ENCODE measurements around the gene NUAK1. TPM values are rescaled to one million over a fixed set of nuclear protein-coding genes. Genes with fewer than 3 reads are reported as not detected.
"Not testable (repeated sequence)": the region's sequence is repeated elsewhere in the genome, so short reads cannot be mapped to it uniquely, and the experiment has no call there.

Gene NUAK1
- total RNA-seq, 1 experiment from 2014 or later: 7.4 TPM

GRCh38 chr12:106141920-106142319 is 3.2 kb upstream of the NUAK1 start:
- H3K79me2 ChIP-seq (ENCODE audit: insufficient read depth, low read length); H2AFZ ChIP-seq (ENCODE audit: low read depth, low read length, poor library complexity, severe bottlenecking); H3K4me2 ChIP-seq (ENCODE audit: low read length); DNase-seq (ENCODE audit: low read depth, low spot score); POLR2A ChIA-PET; H3K36me3 ChIP-seq (ENCODE audit: control insufficient read depth in 1 of 2, insufficient read depth in 2 of 2, low read length in 2 of 2); H4K20me1 ChIP-seq (ENCODE audit: insufficient read depth); H3K4me3 ChIP-seq (replicated peaks in 1 of 2; ENCODE audit: low read depth in 1 of 2, low read length in 2 of 2); H3K9ac ChIP-seq (ENCODE audit: low read length); CTCF ChIA-PET; intact Hi-C loops (cut with micrococcal nuclease); H3K9me3 ChIP-seq (ENCODE audit: control insufficient read depth in 1 of 2, insufficient read depth in 1 of 2, low read depth in 1 of 2, low read length in 2 of 2); BruUV-seq (replicated peaks); H3K27me3 ChIP-seq (ENCODE audit: insufficient read depth, low read length); H3K9me2 ChIP-seq (ENCODE audit: insufficient read depth); ATAC-seq; H3K27ac ChIP-seq (ENCODE audit: low read depth, low read length): not testable (repeated sequence)
- H3K4me1 ChIP-seq (ENCODE audit: control insufficient read depth in 1 of 2, insufficient read depth in 2 of 2, low read length in 2 of 2): peaks cover 18 to 25% of the 10 kb centered on the region in 2 experiments
- RAD21 ChIA-PET (ENCODE audit: low non-redundant PET in 1 of 2, low total read pairs in 2 of 2, uncharacterized antibody in 2 of 2, unreplicated experiment in 2 of 2): interaction anchor here in 1 of 2 experiments (0.7 kb wide), 1 partner anchor 401 kb away, joined by 3 read pairs; no protein-coding TSS in a partner anchor

GRCh38 chr12:106141452-106141851 is 2.7 kb upstream of the NUAK1 start:
- Histone ChIP-seq H3K9ac (ENCODE audit: low read length) (no peak overlapping the region), H3K4me3 (replicated peaks in 1 of 2; ENCODE audit: low read depth in 1 of 2, low read length in 2 of 2) (no peak overlapping the region), H3K9me3 (ENCODE audit: control insufficient read depth in 1 of 2, insufficient read depth in 1 of 2, low read depth in 1 of 2, low read length in 2 of 2) (no peaks in the 10 kb centered on the region), H2AFZ (ENCODE audit: low read depth, low read length, poor library complexity, severe bottlenecking) (no peak overlapping the region), H3K4me2 (ENCODE audit: low read length) (no peak overlapping the region), H3K9me2 (ENCODE audit: insufficient read depth) (no peaks in the 10 kb centered on the region), H3K4me1 (ENCODE audit: control insufficient read depth in 1 of 2, insufficient read depth in 2 of 2, low read length in 2 of 2) (peaks cover 19 to 25% of the 10 kb centered on the region in 2 experiments), H3K79me2 (ENCODE audit: insufficient read depth, low read length) (no peaks in the 10 kb centered on the region), H3K27me3 (ENCODE audit: insufficient read depth, low read length) (no peaks in the 10 kb centered on the region), H4K20me1 (ENCODE audit: insufficient read depth) (no peaks in the 10 kb centered on the region), H3K36me3 (ENCODE audit: control insufficient read depth in 1 of 2, insufficient read depth in 2 of 2, low read length in 2 of 2) (no peaks in the 10 kb centered on the region), H3K27ac (ENCODE audit: low read depth, low read length) (no peak overlapping the region)
- ChIA-PET RAD21 (ENCODE audit: low non-redundant PET in 1 of 2, low total read pairs in 2 of 2, uncharacterized antibody in 2 of 2, unreplicated experiment in 2 of 2) (interaction anchor here in 1 of 2 experiments (0.7 kb wide), 1 partner anchor 400 kb away, joined by 3 read pairs; no protein-coding TSS in a partner anchor), CTCF (no interaction called here), POLR2A (no interaction called here)
- no peak for TF ChIP-seq TCF7L2 (IDR thresholded peaks at IDR 0.05; ENCODE audit: borderline replicate concordance, extremely low read depth, insufficient read depth, insufficient read length)
- TF ChIP-seq ELF1 (IDR thresholded peaks at IDR 0.05; ENCODE audit: borderline replicate concordance, low read depth): no peak
- TF ChIP-seq EZH2 (IDR thresholded peaks at IDR 0.05): no peak
- no peak for TF ChIP-seq SP1 (IDR thresholded peaks at IDR 0.05; ENCODE audit: low read depth)
- TF ChIP-seq, protein P1, sequence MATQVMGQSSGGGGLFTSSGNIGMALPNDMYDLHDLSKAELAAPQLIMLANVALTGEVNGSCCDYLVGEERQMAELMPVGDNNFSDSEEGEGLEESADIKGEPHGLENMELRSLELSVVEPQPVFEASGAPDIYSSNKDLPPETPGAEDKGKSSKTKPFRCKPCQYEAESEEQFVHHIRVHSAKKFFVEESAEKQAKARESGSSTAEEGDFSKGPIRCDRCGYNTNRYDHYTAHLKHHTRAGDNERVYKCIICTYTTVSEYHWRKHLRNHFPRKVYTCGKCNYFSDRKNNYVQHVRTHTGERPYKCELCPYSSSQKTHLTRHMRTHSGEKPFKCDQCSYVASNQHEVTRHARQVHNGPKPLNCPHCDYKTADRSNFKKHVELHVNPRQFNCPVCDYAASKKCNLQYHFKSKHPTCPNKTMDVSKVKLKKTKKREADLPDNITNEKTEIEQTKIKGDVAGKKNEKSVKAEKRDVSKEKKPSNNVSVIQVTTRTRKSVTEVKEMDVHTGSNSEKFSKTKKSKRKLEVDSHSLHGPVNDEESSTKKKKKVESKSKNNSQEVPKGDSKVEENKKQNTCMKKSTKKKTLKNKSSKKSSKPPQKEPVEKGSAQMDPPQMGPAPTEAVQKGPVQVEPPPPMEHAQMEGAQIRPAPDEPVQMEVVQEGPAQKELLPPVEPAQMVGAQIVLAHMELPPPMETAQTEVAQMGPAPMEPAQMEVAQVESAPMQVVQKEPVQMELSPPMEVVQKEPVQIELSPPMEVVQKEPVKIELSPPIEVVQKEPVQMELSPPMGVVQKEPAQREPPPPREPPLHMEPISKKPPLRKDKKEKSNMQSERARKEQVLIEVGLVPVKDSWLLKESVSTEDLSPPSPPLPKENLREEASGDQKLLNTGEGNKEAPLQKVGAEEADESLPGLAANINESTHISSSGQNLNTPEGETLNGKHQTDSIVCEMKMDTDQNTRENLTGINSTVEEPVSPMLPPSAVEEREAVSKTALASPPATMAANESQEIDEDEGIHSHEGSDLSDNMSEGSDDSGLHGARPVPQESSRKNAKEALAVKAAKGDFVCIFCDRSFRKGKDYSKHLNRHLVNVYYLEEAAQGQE (IDR thresholded peaks at IDR 0.05; ENCODE audit: low read depth): no peak
- no peak for TF ChIP-seq MAX (IDR thresholded peaks at IDR 0.05)
- TF ChIP-seq, protein P2, sequence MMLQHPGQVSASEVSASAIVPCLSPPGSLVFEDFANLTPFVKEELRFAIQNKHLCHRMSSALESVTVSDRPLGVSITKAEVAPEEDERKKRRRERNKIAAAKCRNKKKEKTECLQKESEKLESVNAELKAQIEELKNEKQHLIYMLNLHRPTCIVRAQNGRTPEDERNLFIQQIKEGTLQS (IDR thresholded peaks at IDR 0.05): no peak
- TF ChIP-seq POLR2A (IDR thresholded peaks at IDR 0.05; ENCODE audit: borderline replicate concordance, extremely low read depth, insufficient read depth, insufficient read length): no peak
- TF ChIP-seq ZFX (IDR thresholded peaks at IDR 0.05): no peak
- TF ChIP-seq FOSL1 (IDR thresholded peaks at IDR 0.05; ENCODE audit: low read depth): no peak
- TF ChIP-seq CBX3 (IDR thresholded peaks at IDR 0.05; ENCODE audit: low read depth): no peak
- no peak for TF ChIP-seq JUND (IDR thresholded peaks at IDR 0.05)
- no peak for TF ChIP-seq ZBTB33 (IDR thresholded peaks at IDR 0.05; ENCODE audit: extremely low read depth, insufficient replicate concordance, low read length)
- no peak for TF ChIP-seq RAD21 (IDR thresholded peaks at IDR 0.05; ENCODE audit: low read depth)
- no peak for ATAC-seq
- intact Hi-C loops (cut with micrococcal nuclease): no loop called here
- BruUV-seq (replicated peaks): no TSS peak
- no peak for DNase-seq (ENCODE audit: low read depth, low spot score)

Data from HCT116 (cell line).